GM12878 (cell line): ENCODE measurements around the gene RNF175. TPM values are rescaled to one million over a fixed set of nuclear protein-coding genes. Genes with fewer than 3 reads are reported as not detected.

ENCODE experiments used
- ATAC-seq: fragments of 200-7000 bp; cut with Tn5 transposase; 3 replicates; pipeline ENCODE4 v1.9.1; 2020; ENCODE audit warnings: mild to moderate bottlenecking, moderate library complexity
- BruUV-seq: library from RNA; stranded (reverse); fragments of 400-500 nt; replicated peaks from 2 replicates; lab custom pipeline; 2021; lab: Mats Ljungman, UMichigan
- CTCF ChIA-PET: fragments of 300-600 bp; sonication (Branson Sonifier 250); formaldehyde crosslinking; extraction: SDS; loops from one replicate; lab custom pipeline; 2021; ENCODE audit warnings: inconsistent platforms; lab: Yijun Ruan, JAX
- POLR2A ChIA-PET: fragments of 350-600 bp; formaldehyde crosslinking; extraction: SDS; loops from one replicate; lab custom pipeline; 2021; ENCODE audit warnings: inconsistent platforms; lab: Charles Lee
- RAD21 ChIA-PET: fragments of 300-600 bp; sonication (Branson Sonifier 250); formaldehyde crosslinking; loops from one replicate; lab custom pipeline; 2023; ENCODE audit warnings: antibody characterized with exemption; ENCODE audit not compliant: unreplicated experiment; lab: Charles Lee
- SMC1A ChIA-PET: fragments of 300-600 bp; sonication (Branson Sonifier 250); formaldehyde crosslinking; loops from one replicate; lab custom pipeline; 2023; ENCODE audit not compliant: unreplicated experiment, uncharacterized antibody; lab: Charles Lee
- DNase-seq: peaks from one replicate; pipeline ENCODE4 v3.0.0-alpha.2; 2011; ENCODE audit warnings: low read depth, low spot score
- FAIRE-seq: peaks from 3 replicates; lab custom pipeline; 2011; peaks lifted over from hg19 to GRCh38; lab: Jason Lieb, UNC
- H2AFZ ChIP-seq: 2 replicates; pipeline ENCODE4 v1.6.0; 2011; ENCODE audit warnings: low read depth, low read length, control low read depth; ENCODE audit not compliant: control insufficient read depth
- H3K27ac ChIP-seq: 2 replicates; pipeline ENCODE4 v1.5.1; 2011; ENCODE audit warnings: control low read depth; ENCODE audit not compliant: control insufficient read depth, insufficient read depth
- H3K27me3 ChIP-seq, 2 experiments: replicated peaks in 1 of 2; 2 replicates each; pipeline versions ENCODE4 v1.6.0 to v1.6.1; 2011; ENCODE audit warnings: low read length in 1 of 2; ENCODE audit not compliant: control insufficient read depth in 2 of 2, insufficient read depth in 2 of 2
- H3K36me3 ChIP-seq, 2 experiments: 2 replicates each; pipeline ENCODE4 v1.5.1; 2011; ENCODE audit warnings: low read length in 1 of 2; ENCODE audit not compliant: control insufficient read depth in 2 of 2, insufficient read depth in 2 of 2
- H3K4me1 ChIP-seq: 2 replicates; pipeline ENCODE4 v1.6.1; 2011; ENCODE audit warnings: mild to moderate bottlenecking, low read length, moderate library complexity, mixed read lengths; ENCODE audit not compliant: control insufficient read depth, insufficient read depth
- H3K4me2 ChIP-seq: 2 replicates; pipeline ENCODE4 v1.6.0; 2011; ENCODE audit warnings: control low read depth; ENCODE audit not compliant: control insufficient read depth, insufficient read depth
- H3K4me3 ChIP-seq: fragments of 200-600 bp; sonication (generic); 2 replicates; pipeline ENCODE4 v1.5.1; 2016
- H3K79me2 ChIP-seq: 2 replicates; pipeline ENCODE4 v1.6.0; 2011; ENCODE audit warnings: low read length; ENCODE audit not compliant: control insufficient read depth, insufficient read depth
- H3K9ac ChIP-seq: 2 replicates; pipeline ENCODE4 v1.8.0; 2011; ENCODE audit warnings: low read length, control low read depth, mixed read lengths; ENCODE audit not compliant: control insufficient read depth, insufficient read depth
- H3K9me3 ChIP-seq: replicated peaks from 3 replicates; pipeline ENCODE4 v1.5.1; 2011; ENCODE audit warnings: mild to moderate bottlenecking, low read length; ENCODE audit not compliant: control insufficient read depth, insufficient read depth
- H4K20me1 ChIP-seq: 2 replicates; pipeline ENCODE4 v1.6.0; 2011; ENCODE audit not compliant: control insufficient read depth, insufficient read depth
- ATF2 ChIP-seq: IDR thresholded peaks from 2 replicates; pipeline ENCODE4 v1.6.1; 2012; ENCODE audit warnings: low read length, inconsistent platforms
- BCL11A ChIP-seq: IDR thresholded peaks from 2 replicates; pipeline ENCODE4 v1.6.1; 2011; ENCODE audit warnings: low read depth, low read length
- CUX1 ChIP-seq: IDR thresholded peaks from 2 replicates; pipeline ENCODE4 v1.6.1; 2012; ENCODE audit warnings: improper control_type of control experiment, low read depth, low read length; ENCODE audit not compliant: insufficient replicate concordance
- EP300 ChIP-seq, 2 experiments: fragments of 150-350 bp in 1 of 2; IDR thresholded peaks; 2 replicates each; pipeline ENCODE4 v1.6.1; 2011 to 2012; ENCODE audit warnings: low read depth in 2 of 2, low read length in 2 of 2, borderline replicate concordance in 1 of 2, improper control_type of control experiment in 1 of 2, inconsistent platforms in 1 of 2; ENCODE audit not compliant: control insufficient read depth in 1 of 2
- ESRRA ChIP-seq: IDR thresholded peaks from 2 replicates; pipeline ENCODE4 v1.6.1; 2012; ENCODE audit warnings: mild to moderate bottlenecking, low read length, improper control_type of control experiment
- HDAC2 ChIP-seq: fragments of 200-600 bp; sonication (generic); IDR thresholded peaks from 2 replicates; pipeline ENCODE4 v1.6.1; 2017
- SP1 ChIP-seq: IDR thresholded peaks from one replicate; pipeline ENCODE4 v1.6.1; 2011; ENCODE audit warnings: low read depth, low read length
- SPI1 ChIP-seq: IDR thresholded peaks from 2 replicates; pipeline ENCODE4 v1.6.1; 2011; ENCODE audit warnings: low read depth, mild to moderate bottlenecking, low read length, moderate library complexity, borderline replicate concordance; ENCODE audit not compliant: insufficient read depth
- USF1 ChIP-seq: IDR thresholded peaks from 2 replicates; pipeline ENCODE4 v1.6.1; 2011; ENCODE audit warnings: borderline replicate concordance, low read depth, mild to moderate bottlenecking, moderate library complexity, mixed read lengths, low read length; ENCODE audit not compliant: insufficient read depth; ENCODE audit errors: extremely low read length
- ZNF384 ChIP-seq: IDR thresholded peaks from 2 replicates; pipeline ENCODE4 v1.6.1; 2012; ENCODE audit warnings: low read depth, mild to moderate bottlenecking, low read length, improper control_type of control experiment, borderline replicate concordance
- ZNF622 ChIP-seq: fragments of 450-650 bp; IDR thresholded peaks from 2 replicates; pipeline ENCODE4 v1.6.1; 2017; ENCODE audit warnings: mild to moderate bottlenecking, inconsistent platforms
- WGBS: methylation state at CpG from one replicate; pipeline ENCODE4 v1.1.6; 2016; ENCODE audit warnings: low lambda C conversion rate; ENCODE audit not compliant: insufficient replicate concordance, insufficient coverage; ENCODE audit errors: missing lambda C conversion rate; 5-methylcytosine and 5-hydroxymethylcytosine counted together
- in situ Hi-C: fragments of 300-500 bp; cut with MboI; formaldehyde crosslinking; loops from 9 replicates; pipeline ENCODE4 v1.14.3; 2018; ENCODE audit warnings: mixed read lengths
- intact Hi-C: fragments of 100-400 bp; cut with micrococcal nuclease; formaldehyde crosslinking; loops from one replicate; pipeline ENCODE4 v1.14.2; 2022; ENCODE audit not compliant: unreplicated experiment
- polyA plus RNA-seq, 11 experiments: library from polyadenylated mRNA; depleted of rRNA in 4 of 11; unstranded in 6 of 11; stranded (reverse) in 5 of 11; fragments of >200 nt; fragmentation: Nextera tagmentation in 4 of 11; fragmentation: Illumina TruSeq in 1 of 11; extraction: Ambion mirVana in 4 of 11; extraction: Trizol in 1 of 11; gene quantifications; 1 replicate in 1 of 11; 2 replicates in 10 of 11; pipeline versions ENCODE4 v1.2.1 to v1.2.3, GENCODE V29; 2011 to 2016; ENCODE audit warnings: inconsistent platforms in 2 of 11, missing spikeins in 2 of 11, low read depth in 1 of 11
- total RNA-seq, 4 experiments: library from RNA; depleted of rRNA in 3 of 4; stranded (reverse); fragments of >200 nt in 3 of 4; fragmentation: Illumina TruSeq in 1 of 4; extraction: Trizol in 1 of 4; gene quantifications; 2 replicates each; pipeline versions ENCODE4 v1.2.1 to v1.2.3, GENCODE V29; 2013 to 2021
- TF ChIP-seq, protein P1 (sequence below): IDR thresholded peaks from 2 replicates; pipeline ENCODE4 v1.6.1; 2011; ENCODE audit warnings: mild to moderate bottlenecking, low read depth, low read length, moderate library complexity; ENCODE audit not compliant: insufficient replicate concordance

RNF175 gene
- total and polyA plus RNA-seq, 10 of the 15 experiments (the other 5 are each of a cell fraction or from before 2014, with no cell fraction given) = not detected

DNA sequence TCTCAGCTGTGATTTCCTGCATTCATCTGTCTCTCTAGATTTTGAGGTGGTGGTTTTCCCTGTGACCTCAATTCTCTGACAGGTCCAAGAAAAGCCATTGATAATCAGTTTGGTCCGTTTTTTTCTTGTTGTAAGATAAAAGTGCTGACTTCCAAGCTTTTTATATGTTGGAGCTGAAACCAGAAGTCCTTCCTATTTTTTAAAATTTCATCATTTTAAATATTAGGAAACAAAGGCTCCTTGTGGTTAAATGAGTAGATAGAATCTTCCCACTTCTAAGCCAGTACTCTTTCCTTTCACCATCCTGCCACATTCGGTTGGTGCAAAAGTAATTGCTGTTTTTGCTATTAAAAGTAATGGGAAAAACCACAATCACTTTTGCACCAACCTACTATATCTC, 18.3 kb downstream of the RNF175 start:
- DNase-seq = no peak
- ChIA-PET SMC1A (interaction anchor here (0.7 to 2.7 kb wide), 3 partner anchors 9 to 893 kb away, joined by 3 to 14 read pairs (median 7); no protein-coding TSS in a partner anchor), RAD21 (no interaction called here), CTCF (interaction anchor here (0.7 to 2.3 kb wide), 2 partner anchors 9 to 44 kb away, joined by 3 to 13 read pairs; no protein-coding TSS in a partner anchor), POLR2A (no interaction called here)
- no peak for ATAC-seq
- no peak overlapping the region for H3K4me2 ChIP-seq
- H3K9me3 ChIP-seq = peaks cover 3% of the 10 kb centered on the region; the same call in 1 of the 3 replicates
- no peak overlapping the region for H2AFZ ChIP-seq
- H3K36me3 ChIP-seq = no peaks in the 10 kb centered on the region
- no peak overlapping the region for H3K27ac ChIP-seq
- intact Hi-C loops = no loop called here
- no TSS peak for BruUV-seq
- no peaks in the 10 kb centered on the region; a peak in 1 of 4 replicates for H3K27me3 ChIP-seq
- FAIRE-seq = no peak
- H3K9ac ChIP-seq = no peak overlapping the region
- H3K79me2 ChIP-seq = no peaks in the 10 kb centered on the region
- no peaks in the 10 kb centered on the region for H4K20me1 ChIP-seq
- H3K4me3 ChIP-seq = no peak overlapping the region
- H3K4me1 ChIP-seq = no peaks in the 10 kb centered on the region
- in situ Hi-C loops = loop anchor here (10.0 kb wide), 1 partner anchor 397 kb away; the partner anchor contains the start of gene MND1
- WGBS = 36% methylated on average over 2 of the region's 2 CpGs
- no peak for TF ChIP-seq SPI1
- no peak for TF ChIP-seq USF1
- TF ChIP-seq EP300 (IDR thresholded peaks at IDR 0.05; ENCODE audit: borderline replicate concordance in 1 of 2, control insufficient read depth in 1 of 2, low read depth in 2 of 2, low read length in 2 of 2) = no peak
- TF ChIP-seq SP1 = no peak
- TF ChIP-seq ESRRA = no peak
- TF ChIP-seq HDAC2 = no peak
- no peak for TF ChIP-seq ZNF384
- TF ChIP-seq ATF2 = no peak
- no peak for TF ChIP-seq ZNF622
- TF ChIP-seq, protein P1, sequence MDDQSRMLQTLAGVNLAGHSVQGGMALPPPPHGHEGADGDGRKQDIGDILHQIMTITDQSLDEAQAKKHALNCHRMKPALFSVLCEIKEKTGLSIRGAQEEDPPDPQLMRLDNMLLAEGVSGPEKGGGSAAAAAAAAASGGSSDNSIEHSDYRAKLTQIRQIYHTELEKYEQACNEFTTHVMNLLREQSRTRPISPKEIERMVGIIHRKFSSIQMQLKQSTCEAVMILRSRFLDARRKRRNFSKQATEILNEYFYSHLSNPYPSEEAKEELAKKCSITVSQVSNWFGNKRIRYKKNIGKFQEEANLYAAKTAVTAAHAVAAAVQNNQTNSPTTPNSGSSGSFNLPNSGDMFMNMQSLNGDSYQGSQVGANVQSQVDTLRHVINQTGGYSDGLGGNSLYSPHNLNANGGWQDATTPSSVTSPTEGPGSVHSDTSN = no peak
- TF ChIP-seq CUX1 = no peak
- no peak for TF ChIP-seq BCL11A
